ENCODE data around the gene SPO11. TPM values are rescaled to one million over a fixed set of nuclear protein-coding genes. Genes with fewer than 3 reads are reported as not detected.

Gene SPO11
- total and polyA plus RNA-seq, 2 donors (not counting 1 experiment from before 2014, with no cell fraction given) = not detected

GRCh38 chr20:57315976-57316480 lies 13.6 kb upstream of the SPO11 start:
- H3K36me3 ChIP-seq (replicated peaks in 1 of 2; ENCODE audit: control extremely low read depth in 1 of 2, control insufficient read depth in 1 of 2, extremely low read depth in 1 of 2, insufficient read depth in 2 of 2, low read length in 1 of 2) = no peaks in the 10 kb centered on the region
- H3K4me1 ChIP-seq (ENCODE audit: control insufficient read depth in 2 of 2, insufficient read depth in 2 of 2, low read length in 2 of 2) = no peaks in the 10 kb centered on the region
- TF ChIP-seq, protein P1, sequence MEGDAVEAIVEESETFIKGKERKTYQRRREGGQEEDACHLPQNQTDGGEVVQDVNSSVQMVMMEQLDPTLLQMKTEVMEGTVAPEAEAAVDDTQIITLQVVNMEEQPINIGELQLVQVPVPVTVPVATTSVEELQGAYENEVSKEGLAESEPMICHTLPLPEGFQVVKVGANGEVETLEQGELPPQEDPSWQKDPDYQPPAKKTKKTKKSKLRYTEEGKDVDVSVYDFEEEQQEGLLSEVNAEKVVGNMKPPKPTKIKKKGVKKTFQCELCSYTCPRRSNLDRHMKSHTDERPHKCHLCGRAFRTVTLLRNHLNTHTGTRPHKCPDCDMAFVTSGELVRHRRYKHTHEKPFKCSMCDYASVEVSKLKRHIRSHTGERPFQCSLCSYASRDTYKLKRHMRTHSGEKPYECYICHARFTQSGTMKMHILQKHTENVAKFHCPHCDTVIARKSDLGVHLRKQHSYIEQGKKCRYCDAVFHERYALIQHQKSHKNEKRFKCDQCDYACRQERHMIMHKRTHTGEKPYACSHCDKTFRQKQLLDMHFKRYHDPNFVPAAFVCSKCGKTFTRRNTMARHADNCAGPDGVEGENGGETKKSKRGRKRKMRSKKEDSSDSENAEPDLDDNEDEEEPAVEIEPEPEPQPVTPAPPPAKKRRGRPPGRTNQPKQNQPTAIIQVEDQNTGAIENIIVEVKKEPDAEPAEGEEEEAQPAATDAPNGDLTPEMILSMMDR (IDR thresholded peaks at IDR 0.05) = no peak
- TF ChIP-seq EZH2 (IDR thresholded peaks at IDR 0.05; ENCODE audit: borderline replicate concordance, insufficient read depth, low read depth, low read length, poor library complexity, severe bottlenecking) = no peak
- no peak overlapping the region for H2AFZ ChIP-seq (ENCODE audit: insufficient read depth, low read depth, low read length, poor library complexity, severe bottlenecking)
- ChIA-PET CTCF (no interaction called here), POLR2A (no interaction called here)
- intact Hi-C loops (cut with micrococcal nuclease) = no loop called here
- Mint-ChIP-seq H3K4me1 (no peaks in the 10 kb centered on the region), H3K27ac (no peak overlapping the region), H3K9me3 (ENCODE audit: insufficient read depth) (no peaks in the 10 kb centered on the region), H3K27me3 (peaks cover 31% of the 10 kb centered on the region), H3K4me3 (no peak overlapping the region)
- DNase-seq = no peak
- H4K20me1 ChIP-seq (ENCODE audit: control insufficient read depth, insufficient read depth, low read length, poor library complexity, severe bottlenecking) = no peaks in the 10 kb centered on the region
- H3K9ac ChIP-seq (ENCODE audit: low read length) = no peak overlapping the region
- no peaks in the 10 kb centered on the region for H3K9me3 ChIP-seq (ENCODE audit: control extremely low read depth in 1 of 3, control insufficient read depth in 2 of 3, insufficient read depth in 1 of 3, low read length in 2 of 3)
- H3K27me3 ChIP-seq (replicated peaks in 1 of 4; ENCODE audit: control extremely low read depth in 1 of 4, control insufficient read depth in 3 of 4, insufficient read depth in 4 of 4, low read length in 3 of 4) = peaks cover 0 to 6% (median 1%) of the 10 kb centered on the region in 4 experiments
- no peak overlapping the region for H3K4me2 ChIP-seq (replicated peaks; ENCODE audit: low read depth, low read length, poor library complexity, severe bottlenecking)
- no peak overlapping the region for H3K27ac ChIP-seq (ENCODE audit: low read length in 2 of 2)
- ATAC-seq (ENCODE audit: low read depth) = no peak
- H3K4me3 ChIP-seq (ENCODE audit: control extremely low read depth in 1 of 5, extremely low read depth in 1 of 5, insufficient read depth in 1 of 5, low read depth in 2 of 5, low read length in 4 of 5) = no peak overlapping the region
- WGBS (ENCODE audit: insufficient coverage) = 67% methylated on average over 3 of the region's 8 CpGs
- no peaks in the 10 kb centered on the region for H3K79me2 ChIP-seq (ENCODE audit: control insufficient read depth, insufficient read depth, low read length)

- 68% methylated on average over 9 of the region's 9 CpGs for WGBS (ENCODE audit: insufficient coverage)
- DNase-seq (no peak), ATAC-seq (ENCODE audit: low read depth) (no peak)
- Histone ChIP-seq H3K27me3 (replicated peaks in 1 of 4; ENCODE audit: control extremely low read depth in 1 of 4, control insufficient read depth in 3 of 4, insufficient read depth in 4 of 4, low read length in 3 of 4) (peaks cover 0 to 8% (median 2%) of the 10 kb centered on the region in 4 experiments), H3K9me3 (ENCODE audit: control extremely low read depth in 1 of 3, control insufficient read depth in 2 of 3, insufficient read depth in 1 of 3, low read length in 2 of 3) (no peaks in the 10 kb centered on the region), H3K27ac (ENCODE audit: low read length in 2 of 2) (no peak overlapping the region), H3K36me3 (replicated peaks in 1 of 2; ENCODE audit: control extremely low read depth in 1 of 2, control insufficient read depth in 1 of 2, extremely low read depth in 1 of 2, insufficient read depth in 2 of 2, low read length in 1 of 2) (no peaks in the 10 kb centered on the region), H3K4me3 (ENCODE audit: control extremely low read depth in 1 of 5, extremely low read depth in 1 of 5, insufficient read depth in 1 of 5, low read depth in 2 of 5, low read length in 4 of 5) (no peak overlapping the region), H3K4me2 (replicated peaks; ENCODE audit: low read depth, low read length, poor library complexity, severe bottlenecking) (no peak overlapping the region), H3K79me2 (ENCODE audit: control insufficient read depth, insufficient read depth, low read length) (no peaks in the 10 kb centered on the region), H2AFZ (ENCODE audit: insufficient read depth, low read depth, low read length, poor library complexity, severe bottlenecking) (no peak overlapping the region), H4K20me1 (ENCODE audit: control insufficient read depth, insufficient read depth, low read length, poor library complexity, severe bottlenecking) (no peaks in the 10 kb centered on the region), H3K9ac (ENCODE audit: low read length) (no peak overlapping the region), H3K4me1 (ENCODE audit: control insufficient read depth in 2 of 2, insufficient read depth in 2 of 2, low read length in 2 of 2) (no peaks in the 10 kb centered on the region)
- H3K4me3 Mint-ChIP-seq = no peak overlapping the region
- intact Hi-C loops (cut with micrococcal nuclease) = no loop called here
- peaks cover 39% of the 10 kb centered on the region for H3K27me3 Mint-ChIP-seq
- POLR2A ChIA-PET = no interaction called here
- H3K9me3 Mint-ChIP-seq (ENCODE audit: insufficient read depth) = no peaks in the 10 kb centered on the region
- CTCF ChIA-PET = no interaction called here
- H3K27ac Mint-ChIP-seq = no peak overlapping the region
- H3K4me1 Mint-ChIP-seq = no peaks in the 10 kb centered on the region
- TF ChIP-seq EZH2 (IDR thresholded peaks at IDR 0.05; ENCODE audit: borderline replicate concordance, insufficient read depth, low read depth, low read length, poor library complexity, severe bottlenecking) = no peak
- TF ChIP-seq, protein P1 (IDR thresholded peaks at IDR 0.05) = no peak
Observed at GRCh38 chr20:57316795-57317201, 12.8 kb upstream of the SPO11 start.
